ENCODE data around the gene ANKRD6.

The ANKRD6 gene

DNA sequence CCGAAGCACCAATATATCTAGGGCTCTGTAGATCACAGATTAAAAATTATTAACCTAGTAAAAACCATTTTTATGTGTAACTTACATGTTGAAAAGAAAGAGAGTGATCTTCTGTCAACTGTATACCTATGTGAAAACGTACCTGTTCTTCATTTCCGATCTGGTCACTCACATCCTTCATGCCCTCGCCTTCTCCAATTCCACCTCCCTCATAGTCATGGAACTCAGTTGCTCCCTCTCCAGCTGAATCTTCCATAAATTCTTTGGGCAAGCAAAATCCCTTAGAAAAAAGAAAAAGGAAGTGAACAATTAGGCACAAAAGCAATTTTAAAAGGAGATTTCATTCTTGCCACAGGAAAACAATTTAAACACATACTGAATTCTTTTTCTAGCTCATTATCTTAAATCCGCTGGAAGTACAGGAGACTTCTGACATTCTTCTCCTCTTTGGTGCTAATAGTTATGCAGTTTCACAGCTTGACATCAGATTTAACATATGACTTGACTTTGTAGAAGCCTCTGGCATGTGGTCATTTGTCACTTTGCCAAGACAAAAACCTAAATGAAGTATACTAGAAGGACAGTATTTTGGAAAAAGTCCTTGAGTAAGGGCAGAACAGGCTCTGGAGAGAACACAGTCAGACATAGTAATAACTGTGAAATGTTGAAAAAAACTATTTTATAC is 235.1 kb downstream of the ANKRD6 start:
- no peak for DNase-seq

DNA sequence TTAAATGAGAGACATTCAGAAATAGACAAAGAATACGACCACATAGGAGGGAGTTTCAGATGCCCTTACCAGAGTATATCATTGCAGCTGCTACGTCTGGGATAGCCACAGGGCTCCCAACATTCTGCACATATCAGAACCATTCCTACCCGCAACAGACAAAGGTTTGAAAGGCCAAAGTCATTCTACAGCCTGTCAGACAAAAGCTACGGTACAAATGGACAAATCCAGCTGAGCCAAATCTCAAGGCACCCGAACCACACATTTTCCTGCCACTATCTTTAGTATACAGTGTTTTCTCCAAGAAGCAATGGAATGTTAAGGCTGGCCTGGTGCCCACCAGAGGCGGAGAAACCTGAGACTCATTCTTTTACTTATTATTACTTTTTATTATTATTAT is 236.1 kb downstream of the ANKRD6 start:
- DNase-seq, result no peak

DNA sequence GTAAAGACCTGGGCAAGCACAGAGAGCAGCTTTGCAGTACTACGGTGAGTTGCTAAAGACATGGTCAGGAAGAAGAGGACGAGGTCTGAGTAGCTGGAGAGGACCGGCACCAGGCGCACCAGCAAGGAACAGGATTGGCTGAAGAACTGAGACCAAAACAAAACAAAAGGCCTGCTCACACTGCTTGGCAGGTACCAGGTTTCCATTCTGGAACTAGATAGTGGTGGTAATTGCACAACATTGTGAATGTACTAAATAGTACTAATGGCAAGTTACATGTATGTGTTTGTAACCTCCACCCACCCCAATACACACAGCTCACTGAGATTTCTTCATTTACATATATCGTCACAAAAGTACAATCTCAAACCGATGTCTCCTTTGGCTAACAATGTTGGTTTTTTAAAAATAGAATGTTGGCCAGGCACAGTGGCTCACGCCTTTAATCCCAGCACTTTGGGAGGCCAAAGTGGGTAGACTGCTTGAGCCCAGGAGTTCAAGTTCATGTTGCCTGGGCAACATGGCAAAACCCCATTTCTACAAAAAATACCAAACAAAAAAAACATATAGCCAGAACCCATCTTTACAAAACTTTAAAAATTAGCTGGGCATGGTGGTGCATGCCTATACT is 238.1 kb downstream of the ANKRD6 start:
- no peak for DNase-seq

DNA sequence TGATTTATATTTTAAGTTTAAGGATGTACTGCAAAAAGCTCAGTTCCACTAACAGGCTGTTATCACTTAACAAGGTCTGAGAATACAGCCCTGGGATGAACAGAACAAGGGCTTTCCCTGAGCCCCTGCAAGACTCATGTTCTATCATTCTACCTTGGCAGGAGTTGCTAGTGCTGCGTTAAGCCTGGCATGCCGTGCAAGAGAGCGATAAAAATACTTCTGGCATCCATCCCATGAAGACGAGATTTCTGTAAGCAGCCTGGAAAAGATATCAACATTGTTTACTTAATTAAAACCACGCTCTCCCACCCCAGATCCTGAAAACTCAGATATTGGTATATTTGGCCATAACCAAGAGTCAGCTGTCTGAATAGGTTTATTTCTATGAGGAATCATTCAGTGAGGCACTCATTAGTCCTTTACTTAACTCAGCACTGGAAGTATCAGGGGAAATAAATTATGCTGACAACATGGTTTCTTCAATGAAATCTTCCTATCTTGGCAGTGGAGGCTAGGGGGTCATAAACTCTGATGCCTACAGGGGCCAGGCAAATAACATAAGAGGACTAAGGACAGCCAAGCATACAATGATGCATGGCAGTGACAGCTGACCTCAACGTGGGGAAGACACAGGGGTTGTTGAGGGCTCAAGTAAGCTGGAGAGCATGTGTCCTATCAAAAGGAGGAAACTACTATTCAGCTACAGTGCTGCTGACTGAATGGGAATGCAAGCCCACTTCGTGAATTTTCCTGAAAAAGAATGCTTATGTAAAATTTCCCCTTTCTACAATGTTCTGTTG is 243.2 kb downstream of the ANKRD6 start:
- no peak for DNase-seq

DNA sequence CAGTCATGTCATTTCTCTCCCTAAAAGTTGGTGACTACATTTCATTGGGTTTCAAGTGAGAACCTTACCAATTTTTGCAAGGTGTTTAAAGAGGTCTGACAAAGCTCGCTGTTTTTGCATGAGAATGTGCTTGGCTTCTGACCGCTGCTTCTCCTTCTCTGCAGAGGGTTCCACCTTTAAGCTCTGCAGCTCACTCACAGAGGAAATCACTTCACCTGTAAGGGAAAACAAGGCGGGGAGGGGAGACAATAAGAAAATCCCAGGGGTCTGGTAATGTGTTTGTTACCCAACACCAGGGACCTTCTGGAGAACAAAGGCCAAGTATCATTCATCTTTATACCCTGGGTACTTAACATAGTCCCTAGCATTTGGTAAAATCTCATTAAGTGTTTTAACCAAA is 245.6 kb downstream of the ANKRD6 start:
- no peak for DNase-seq

DNA sequence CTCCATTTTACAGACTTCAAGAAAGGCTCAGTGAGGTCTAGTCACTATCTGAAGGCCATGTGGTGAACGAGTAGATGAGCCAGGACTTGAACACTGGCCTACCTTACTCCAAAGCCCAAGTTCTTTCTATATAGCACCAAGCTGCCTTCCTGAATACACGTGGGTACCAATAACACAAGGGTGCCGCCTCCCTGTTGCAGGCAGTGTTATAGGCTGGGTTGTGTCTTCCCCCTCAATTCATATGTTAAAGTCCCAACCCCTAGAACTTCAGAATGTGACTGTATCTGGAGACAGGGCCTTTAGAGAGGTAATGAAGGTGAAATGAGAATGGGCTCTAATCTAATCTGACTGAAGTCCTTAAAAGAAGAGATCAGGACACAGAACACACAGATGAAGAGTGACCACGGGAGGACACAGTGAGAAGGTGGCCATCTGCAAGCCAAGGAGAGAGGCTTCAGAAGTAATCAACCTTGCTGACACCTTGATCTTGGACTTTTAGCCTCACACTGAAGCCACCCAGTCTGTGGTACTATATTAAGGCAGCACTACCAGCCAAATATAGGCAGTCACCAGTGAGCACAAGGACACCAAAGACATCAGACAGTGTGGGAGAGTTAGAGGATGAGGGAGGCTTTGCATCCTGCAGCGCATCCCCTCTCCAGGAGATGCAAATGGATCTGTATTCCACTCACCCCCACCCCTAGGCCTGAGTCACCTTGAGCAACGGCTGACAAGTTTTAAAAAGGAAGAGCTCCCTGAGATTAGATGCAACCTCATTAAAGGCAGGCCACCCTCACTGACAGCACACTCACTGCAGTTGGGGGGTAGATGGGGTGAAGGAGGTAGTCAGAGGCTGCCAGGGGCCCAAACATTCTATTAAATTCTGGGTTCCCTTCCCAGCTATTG is 246.5 kb downstream of the ANKRD6 start:
- DNase-seq, result no peak

DNA sequence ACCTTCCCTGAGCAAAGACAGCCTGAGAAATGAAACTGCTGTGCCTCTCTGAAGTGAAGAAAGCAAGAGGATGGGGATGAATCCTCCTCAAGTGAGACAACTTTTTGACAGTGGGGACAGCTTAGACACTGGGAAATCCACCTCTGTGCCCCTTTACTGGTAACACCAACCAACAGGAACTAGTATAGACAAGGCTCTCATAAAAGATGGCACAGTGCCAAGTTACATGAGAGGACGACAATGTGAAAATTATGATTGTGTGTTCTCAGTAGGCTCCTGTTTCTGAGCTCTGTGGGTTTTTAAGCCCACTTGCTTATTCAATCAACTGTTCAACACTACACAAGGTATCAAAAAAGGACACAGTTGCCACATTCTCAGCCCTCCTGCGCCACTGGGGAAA is 247.2 kb downstream of the ANKRD6 start:
- no peak for DNase-seq

DNA sequence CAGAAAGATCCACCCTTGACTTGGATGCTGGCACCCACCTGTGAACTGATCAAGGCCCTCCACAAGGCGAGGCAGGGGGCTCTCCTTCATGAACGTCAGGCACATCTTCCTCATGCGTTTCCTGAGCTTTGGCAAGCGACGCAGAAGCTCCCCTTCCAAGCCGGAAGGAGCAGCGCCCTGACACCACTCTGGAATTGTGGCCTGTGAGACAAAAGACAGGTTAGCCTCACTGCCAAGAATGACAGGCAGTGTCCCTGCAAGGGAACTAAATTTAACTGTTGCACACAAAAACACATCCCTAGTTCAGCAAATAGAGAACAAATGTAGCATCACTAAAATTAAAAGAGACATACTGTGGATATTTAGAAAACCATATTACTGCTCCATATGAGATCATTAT is 247.6 kb downstream of the ANKRD6 start:
- DNase-seq, result no peak

DNA sequence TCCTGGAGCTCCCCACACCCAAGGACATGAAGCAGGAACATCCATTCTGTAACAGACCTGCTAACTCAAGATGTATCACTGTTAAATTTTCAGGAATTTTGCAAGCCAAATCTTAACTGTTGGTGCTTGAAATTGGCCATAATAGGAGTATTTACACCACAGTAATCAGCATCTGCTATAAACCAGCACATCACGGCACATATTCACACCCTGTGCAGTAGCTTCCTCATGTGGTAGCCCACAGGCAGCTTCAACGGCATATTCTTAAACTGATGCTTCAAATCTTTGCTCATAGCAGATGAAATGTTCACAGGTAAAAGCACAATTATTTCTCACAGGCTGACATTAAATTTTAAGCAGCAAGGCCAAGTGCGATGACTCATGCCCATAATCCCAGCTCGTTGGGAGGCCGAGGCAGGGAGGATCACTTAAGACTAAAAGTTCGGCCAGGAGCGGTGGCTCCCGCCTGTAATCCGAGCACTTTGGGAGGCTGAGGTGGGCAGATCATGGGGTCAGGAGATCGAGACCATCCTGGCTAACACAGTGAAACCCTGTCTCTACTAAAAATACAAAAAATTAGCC is 249.1 kb downstream of the ANKRD6 start:
- DNase-seq, result no peak

DNA sequence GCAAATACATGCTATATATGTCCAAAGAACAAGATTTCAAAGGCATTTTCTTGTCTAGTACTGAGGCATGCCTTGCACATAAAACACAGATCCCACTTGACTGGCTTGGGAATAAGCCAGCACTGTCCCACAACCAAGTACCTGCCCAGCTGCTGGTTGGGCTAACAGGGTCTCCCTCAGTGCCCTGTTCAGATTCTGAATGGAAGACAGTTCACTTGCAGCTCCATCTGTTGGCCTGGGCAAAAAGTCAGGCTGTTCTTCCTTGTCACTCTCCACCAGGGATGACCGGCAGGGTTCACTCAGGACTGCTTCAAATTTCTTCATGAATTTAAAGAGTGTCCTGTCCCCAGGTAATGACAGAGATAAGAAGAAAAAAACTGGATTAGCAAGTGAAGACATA is 250.0 kb downstream of the ANKRD6 start:
- no peak for DNase-seq

Measured in kidney glomerular epithelial cell (primary cell).